ENCODE data around the gene FAM83C.
"Not testable (repeated sequence)": the region's sequence is repeated elsewhere in the genome, so short reads cannot be mapped to it uniquely, and the experiment has no call there.

FAM83C gene

DNA sequence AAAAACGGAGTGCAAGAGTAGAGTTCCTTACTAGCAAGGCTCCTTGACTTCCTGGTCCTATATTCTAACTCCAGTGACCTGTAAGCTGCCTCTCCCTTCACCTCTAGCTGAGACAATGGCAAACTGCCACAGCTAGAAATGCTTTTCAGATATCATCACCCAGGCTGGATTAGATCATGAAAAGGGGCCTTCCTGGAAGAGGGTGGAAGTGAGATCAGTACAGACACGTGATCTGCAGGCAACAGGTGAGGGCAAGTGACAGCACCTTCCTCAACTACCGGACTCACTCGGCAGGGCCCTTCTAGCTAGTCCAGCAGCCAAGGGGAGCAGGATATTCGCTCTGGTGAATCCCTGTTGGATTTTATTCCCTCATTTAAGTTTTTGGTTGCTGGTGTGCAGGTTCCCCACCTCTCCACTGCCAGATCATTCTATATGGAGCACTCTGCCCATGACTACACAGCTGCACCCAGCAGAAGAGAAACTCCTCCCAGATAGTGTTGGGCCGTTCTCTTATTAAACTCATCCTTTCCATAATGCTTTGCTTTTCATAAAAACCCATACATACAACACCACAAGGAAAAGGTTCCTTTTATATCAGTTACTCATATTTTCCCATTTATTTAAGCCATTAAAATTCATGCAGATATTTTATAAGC lies 26.4 kb upstream of the FAM83C start:
- TF ChIP-seq, protein P1, sequence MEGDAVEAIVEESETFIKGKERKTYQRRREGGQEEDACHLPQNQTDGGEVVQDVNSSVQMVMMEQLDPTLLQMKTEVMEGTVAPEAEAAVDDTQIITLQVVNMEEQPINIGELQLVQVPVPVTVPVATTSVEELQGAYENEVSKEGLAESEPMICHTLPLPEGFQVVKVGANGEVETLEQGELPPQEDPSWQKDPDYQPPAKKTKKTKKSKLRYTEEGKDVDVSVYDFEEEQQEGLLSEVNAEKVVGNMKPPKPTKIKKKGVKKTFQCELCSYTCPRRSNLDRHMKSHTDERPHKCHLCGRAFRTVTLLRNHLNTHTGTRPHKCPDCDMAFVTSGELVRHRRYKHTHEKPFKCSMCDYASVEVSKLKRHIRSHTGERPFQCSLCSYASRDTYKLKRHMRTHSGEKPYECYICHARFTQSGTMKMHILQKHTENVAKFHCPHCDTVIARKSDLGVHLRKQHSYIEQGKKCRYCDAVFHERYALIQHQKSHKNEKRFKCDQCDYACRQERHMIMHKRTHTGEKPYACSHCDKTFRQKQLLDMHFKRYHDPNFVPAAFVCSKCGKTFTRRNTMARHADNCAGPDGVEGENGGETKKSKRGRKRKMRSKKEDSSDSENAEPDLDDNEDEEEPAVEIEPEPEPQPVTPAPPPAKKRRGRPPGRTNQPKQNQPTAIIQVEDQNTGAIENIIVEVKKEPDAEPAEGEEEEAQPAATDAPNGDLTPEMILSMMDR (conservative IDR thresholded peaks at IDR 0.05; ENCODE audit: low read depth, low read length): no peak
- H3K4me3 ChIP-seq (ENCODE audit: low read length): no peak overlapping the region
- DNase-seq (ENCODE audit: low read depth): peak; percentile 71

DNA sequence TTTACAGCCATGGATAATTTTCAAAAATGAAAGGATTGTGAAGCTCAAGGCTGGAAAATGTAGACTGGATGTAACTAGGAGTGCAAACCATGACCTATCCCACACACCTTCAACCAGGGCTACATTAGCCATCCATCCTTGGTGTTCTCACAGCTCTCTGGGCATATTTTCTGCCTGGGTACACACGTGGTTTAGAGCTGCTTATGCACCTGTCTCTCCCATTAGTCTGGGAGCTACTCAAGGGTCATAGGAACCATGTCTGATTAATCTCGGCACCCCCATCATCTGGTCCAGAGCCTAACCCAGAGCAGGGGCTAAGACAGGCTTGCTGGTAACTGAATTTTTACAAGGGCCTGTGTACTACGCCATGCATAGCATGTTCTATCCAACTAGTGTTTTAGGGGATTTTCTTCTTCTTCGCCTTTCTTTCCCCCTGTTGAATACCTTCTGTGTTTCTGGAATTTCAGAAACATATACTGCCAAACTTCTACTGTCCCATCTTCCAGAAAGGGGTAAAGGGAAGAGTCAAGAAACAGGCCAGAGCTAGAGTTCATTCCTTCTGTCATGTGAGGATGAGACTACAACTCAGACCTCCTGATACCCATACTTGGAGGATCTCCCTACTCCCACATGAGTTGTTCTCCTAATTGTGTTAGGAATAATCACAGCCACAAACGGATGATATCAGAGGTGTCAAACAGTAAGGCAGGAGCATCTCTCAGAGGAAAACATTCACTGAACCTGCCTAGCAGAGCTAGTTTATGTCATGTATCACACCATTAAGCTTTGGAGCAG lies 25.4 kb upstream of the FAM83C start:
- H3K4me3 ChIP-seq (ENCODE audit: low read length): no peak overlapping the region
- DNase-seq (ENCODE audit: low read depth): no peak
- TF ChIP-seq, protein P1 (conservative IDR thresholded peaks at IDR 0.05; ENCODE audit: low read depth, low read length): no peak

DNA sequence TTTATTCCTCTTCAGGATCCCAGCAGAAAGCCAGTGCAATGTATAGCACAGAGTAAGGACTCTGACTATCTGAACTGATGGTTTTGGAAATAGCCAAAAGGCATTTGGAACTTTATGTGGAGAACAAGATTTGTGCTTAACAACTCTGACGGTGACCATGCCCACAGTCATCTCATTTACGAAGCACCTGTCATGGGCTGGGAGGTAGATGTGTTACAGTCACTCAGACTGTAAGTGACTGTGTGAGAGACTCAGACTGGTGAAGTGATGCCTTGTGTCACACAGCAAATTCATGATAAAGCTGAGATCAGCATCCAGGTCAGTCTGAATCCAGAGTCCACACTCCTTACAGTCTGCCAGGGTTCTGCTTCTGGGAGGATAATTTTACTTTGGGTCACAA lies 23.9 kb upstream of the FAM83C start:
- no peak for DNase-seq (ENCODE audit: low read depth)
- TF ChIP-seq, protein P1 (conservative IDR thresholded peaks at IDR 0.05; ENCODE audit: low read depth, low read length): no peak

DNA sequence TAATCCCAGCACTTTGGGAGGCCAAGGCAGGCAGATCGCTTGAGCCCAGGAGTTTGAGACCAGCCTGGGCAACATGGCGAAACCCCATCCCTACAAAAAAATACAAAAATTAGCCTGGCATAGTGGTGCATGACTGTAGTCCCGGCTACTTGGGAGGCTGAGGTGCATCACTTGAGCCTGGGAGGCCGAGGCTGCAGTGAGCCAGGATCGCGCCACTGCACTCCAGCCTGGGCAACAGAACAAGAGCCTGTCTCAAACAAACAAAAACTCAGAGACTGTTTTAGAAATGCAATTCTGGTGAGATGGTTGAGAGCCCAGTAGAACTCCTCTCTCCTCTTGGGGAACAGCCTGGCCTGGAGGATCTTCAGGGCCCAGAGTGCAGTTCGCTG lies 23.4 kb upstream of the FAM83C start:
- DNase-seq (ENCODE audit: low read depth); H3K4me3 ChIP-seq (ENCODE audit: low read length): not testable (repeated sequence)

More for the DNA sequence above, 23.9 kb upstream of the FAM83C start:
- no peak overlapping the region for H3K4me3 ChIP-seq (ENCODE audit: low read length)

DNA sequence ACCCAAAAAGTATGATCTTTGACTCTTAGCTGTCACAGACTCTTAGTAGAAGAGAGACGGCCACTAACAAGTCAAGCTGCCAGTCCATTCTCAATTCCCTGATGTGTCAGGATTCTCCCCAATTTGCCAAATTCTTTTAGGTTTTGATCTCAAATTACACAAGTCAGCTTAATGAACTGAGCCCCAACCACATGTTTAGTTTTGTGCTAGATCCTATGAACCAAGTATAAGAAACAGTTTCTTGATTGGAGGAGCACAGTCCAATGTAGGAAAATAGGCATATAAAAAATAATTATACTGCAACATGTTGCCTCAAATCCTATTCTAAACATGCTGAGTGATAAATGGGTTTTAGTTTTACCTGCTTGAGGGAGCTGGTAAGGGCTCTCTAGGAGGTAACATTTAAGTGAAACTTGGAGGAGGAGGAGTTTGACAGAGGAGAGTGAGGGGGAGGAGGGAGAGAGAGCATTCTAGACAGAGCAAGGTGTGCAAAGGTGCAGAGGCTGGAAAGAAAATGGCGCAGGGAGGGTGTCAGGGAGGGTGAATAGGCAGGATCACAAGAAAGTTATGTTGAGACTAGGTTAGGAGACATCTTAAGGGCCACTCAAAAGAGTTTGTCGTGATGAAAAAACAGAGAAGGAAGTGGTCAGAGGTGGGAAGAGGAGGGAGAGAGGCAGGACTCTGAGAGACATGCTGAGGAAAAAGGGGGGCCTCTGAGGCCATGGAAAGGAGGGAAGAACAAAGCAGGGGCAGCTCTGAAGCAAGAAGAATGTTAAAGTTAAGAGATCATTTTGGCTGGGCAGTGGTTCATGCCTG lies 22.8 kb upstream of the FAM83C start:
- H3K4me3 ChIP-seq (ENCODE audit: low read length): no peak overlapping the region
- DNase-seq (ENCODE audit: low read depth): no peak
- TF ChIP-seq, protein P1 (conservative IDR thresholded peaks at IDR 0.05; ENCODE audit: low read depth, low read length): no peak

DNA sequence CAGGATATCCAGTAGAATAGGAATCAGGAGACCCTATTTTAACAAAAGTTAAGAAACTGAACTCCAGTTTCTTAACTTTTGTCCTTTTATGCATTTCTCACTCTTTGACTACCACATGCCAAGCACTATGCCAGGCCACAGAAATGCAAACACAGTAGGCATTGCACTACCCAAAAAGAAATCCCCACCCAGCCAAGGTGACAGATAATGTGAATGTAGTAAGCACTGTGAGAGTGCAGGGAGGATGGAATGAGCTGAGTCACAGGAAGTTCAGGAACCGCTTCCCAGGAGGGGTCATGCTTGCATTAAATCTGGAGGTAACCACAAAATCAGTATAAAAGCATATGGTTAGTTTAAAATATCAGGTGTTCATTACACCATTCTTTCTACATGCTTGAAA lies 20.1 kb upstream of the FAM83C start:
- peak; percentile 58 for DNase-seq (ENCODE audit: low read depth)
- H3K4me3 ChIP-seq (ENCODE audit: low read length): no peak overlapping the region
- TF ChIP-seq, protein P1 (conservative IDR thresholded peaks at IDR 0.05; ENCODE audit: low read depth, low read length): no peak

DNA sequence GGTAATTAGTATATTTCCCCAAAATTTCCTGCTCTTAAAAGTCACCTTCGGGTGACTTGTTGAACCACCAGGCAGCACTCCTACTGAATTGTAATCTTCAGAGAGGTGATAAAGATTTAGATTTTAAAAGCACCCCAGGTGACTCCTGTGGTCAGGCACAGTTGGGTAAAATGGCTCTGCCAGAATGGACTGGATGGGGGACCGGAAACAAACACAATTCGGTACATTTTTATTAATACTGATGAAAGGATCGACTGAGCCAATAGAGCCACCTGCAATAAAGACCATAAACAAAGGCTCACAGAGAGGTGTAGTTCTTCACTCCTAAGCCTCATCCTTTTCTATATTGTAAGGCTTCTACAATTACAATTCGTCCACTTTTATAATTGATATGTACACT lies 19.6 kb upstream of the FAM83C start:
- no peak overlapping the region for H3K4me3 ChIP-seq (ENCODE audit: low read length)
- no peak for DNase-seq (ENCODE audit: low read depth)
- TF ChIP-seq, protein P1 (conservative IDR thresholded peaks at IDR 0.05; ENCODE audit: low read depth, low read length): no peak
